Astrocyte of the cerebellum (primary cell): ENCODE data around the gene PCYOX1L.

Experiments used
- DNase-seq: peaks from one replicate; pipeline ENCODE4 v3.0.0-alpha.2; 2011; ENCODE audit warnings: low read depth
- H3K4me3 ChIP-seq: 2 replicates; pipeline ENCODE4 v1.5.1; 2011; ENCODE audit warnings: mild to moderate bottlenecking, low read depth, low read length, moderate library complexity
- in situ Hi-C: cut with HindIII; loops from 2 replicates; pipeline ENCODE4 v1.10.0; 2017; ENCODE audit warnings: low sequenced_read_pairs
- TF ChIP-seq, protein P1 (sequence below): IDR thresholded peaks from 2 replicates; pipeline ENCODE4 v1.5.1; 2012; ENCODE audit warnings: low read length, low read depth, moderate library complexity, mild to moderate bottlenecking; ENCODE audit errors: missing control alignments

PCYOX1L gene

GRCh38 chr5:149315753-149316152 is 42.1 kb upstream of the PCYOX1L start:
- no peak overlapping the region for H3K4me3 ChIP-seq
- in situ Hi-C loops = no loop called here
- no peak for DNase-seq
- TF ChIP-seq, protein P1, sequence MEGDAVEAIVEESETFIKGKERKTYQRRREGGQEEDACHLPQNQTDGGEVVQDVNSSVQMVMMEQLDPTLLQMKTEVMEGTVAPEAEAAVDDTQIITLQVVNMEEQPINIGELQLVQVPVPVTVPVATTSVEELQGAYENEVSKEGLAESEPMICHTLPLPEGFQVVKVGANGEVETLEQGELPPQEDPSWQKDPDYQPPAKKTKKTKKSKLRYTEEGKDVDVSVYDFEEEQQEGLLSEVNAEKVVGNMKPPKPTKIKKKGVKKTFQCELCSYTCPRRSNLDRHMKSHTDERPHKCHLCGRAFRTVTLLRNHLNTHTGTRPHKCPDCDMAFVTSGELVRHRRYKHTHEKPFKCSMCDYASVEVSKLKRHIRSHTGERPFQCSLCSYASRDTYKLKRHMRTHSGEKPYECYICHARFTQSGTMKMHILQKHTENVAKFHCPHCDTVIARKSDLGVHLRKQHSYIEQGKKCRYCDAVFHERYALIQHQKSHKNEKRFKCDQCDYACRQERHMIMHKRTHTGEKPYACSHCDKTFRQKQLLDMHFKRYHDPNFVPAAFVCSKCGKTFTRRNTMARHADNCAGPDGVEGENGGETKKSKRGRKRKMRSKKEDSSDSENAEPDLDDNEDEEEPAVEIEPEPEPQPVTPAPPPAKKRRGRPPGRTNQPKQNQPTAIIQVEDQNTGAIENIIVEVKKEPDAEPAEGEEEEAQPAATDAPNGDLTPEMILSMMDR = no peak

DNA sequence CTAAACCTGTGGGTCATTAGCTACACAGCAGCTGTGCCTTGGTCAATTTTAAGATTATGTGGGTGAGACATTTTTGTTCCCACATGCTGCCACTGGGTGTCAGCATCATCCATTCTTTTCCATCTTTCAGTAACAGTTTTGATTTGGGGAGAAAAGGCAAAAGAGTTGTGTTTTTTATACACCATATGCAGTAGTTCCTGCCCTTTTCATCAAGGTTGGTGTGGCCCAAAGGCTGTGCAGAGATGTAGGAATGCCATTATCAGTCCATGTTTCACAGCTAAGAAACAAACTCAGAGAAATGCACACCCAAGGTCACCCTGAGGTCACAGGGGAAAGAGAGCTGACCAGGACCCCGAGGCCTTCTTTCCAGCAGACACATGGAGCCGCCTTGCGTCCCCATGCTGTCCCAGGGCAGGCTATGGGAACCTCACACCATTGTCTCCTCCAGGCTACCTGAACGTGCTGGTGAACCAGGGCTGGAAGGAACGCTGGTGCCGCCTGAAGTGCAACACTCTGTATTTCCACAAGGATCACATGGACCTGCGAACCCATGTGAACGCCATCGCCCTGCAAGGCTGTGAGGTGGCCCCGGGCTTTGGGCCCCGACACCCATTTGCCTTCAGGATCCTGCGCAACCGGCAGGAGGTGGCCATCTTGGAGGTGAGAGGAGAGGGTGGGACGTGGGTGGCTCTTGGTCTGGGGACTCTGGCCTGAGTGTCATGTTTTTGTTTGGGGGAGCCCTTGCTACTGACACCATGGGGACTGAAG is 40.4 kb upstream of the PCYOX1L start:
- no peak overlapping the region for H3K4me3 ChIP-seq
- in situ Hi-C loops = no loop called here
- peak; percentile 22 for DNase-seq
- TF ChIP-seq, protein P1 = peak; percentile 72

GRCh38 chr5:149319174-149319573 is 38.7 kb upstream of the PCYOX1L start:
- no peak for DNase-seq
- in situ Hi-C loops = no loop called here
- H3K4me3 ChIP-seq = no peak overlapping the region
- TF ChIP-seq, protein P1 = no peak

DNA sequence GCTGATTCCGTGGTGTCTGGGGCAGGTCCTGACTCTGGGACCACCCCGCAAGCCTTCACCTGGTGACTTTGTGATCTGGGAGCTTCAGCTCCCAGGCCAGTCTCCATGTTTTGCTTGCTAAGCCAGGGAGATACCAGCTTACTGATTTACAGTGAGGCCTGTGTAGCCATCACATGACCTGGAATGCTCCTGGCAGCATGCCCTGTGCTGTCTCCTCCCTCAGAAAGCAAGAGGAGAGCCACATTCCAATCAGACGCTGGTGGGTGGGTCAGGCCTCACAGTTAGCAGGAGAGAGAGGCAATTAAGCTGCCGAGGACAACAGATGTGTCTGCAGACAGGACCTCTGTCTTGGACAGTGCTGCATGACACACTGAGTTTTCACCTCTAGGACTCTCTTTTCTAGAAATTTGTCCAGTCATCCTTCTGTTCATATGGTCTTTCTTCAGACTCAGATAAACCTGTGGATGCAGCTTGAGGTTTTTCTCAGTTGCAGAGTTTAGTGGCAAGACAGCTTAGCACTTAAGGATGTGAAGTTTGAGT is 37.0 kb upstream of the PCYOX1L start:
- no peak overlapping the region for H3K4me3 ChIP-seq
- TF ChIP-seq, protein P1 = no peak
- peak; percentile 82 for DNase-seq
- in situ Hi-C loops = loop anchor here (5.0 kb wide), 1 partner anchor 36 kb away; the partner anchor contains the start of gene PCYOX1L

DNA sequence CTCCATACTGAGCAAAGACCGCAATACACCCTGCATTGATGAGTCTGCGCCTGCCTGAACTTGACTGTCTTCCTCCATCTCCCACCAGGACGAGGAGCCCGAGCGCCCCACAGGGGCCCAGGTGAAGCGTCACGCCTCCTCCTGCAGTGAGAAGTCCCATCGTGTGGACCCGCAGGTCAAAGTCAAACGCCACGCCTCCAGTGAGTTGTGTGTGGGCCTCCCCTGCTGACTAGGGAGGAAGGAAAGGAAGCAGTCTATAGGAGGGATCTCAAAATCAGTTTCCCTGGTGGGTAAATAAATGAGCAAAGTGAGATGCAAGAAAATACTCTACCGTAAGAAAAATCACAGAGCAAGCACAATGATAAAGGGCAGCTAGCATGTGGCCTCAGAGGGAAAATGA is 35.3 kb upstream of the PCYOX1L start:
- in situ Hi-C loops = loop anchor here (5.0 kb wide), 1 partner anchor 35 kb away; the partner anchor contains the start of gene PCYOX1L
- no peak overlapping the region for H3K4me3 ChIP-seq

GRCh38 chr5:149323210-149323609 is 34.6 kb upstream of the PCYOX1L start:
- no peak for DNase-seq
- in situ Hi-C loops = loop anchor here (5.0 kb wide), 1 partner anchor 34 kb away; the partner anchor contains the start of gene PCYOX1L
- H3K4me3 ChIP-seq = no peak overlapping the region
- TF ChIP-seq, protein P1 = no peak

More for the DNA sequence above, 35.3 kb upstream of the PCYOX1L start:
- TF ChIP-seq, protein P1 = no peak
- no peak for DNase-seq
